SK-N-DZ (cell line): ENCODE data around the gene UPP2.

Experiments
- DNase-seq: peaks from one replicate; pipeline ENCODE4 v3.0.0-alpha.2; 2015; ENCODE audit warnings: low spot score

UPP2 gene

GRCh38 chr2:158104903-158105302 is 3.2 kb downstream of the UPP2 start:
- DNase-seq = no peak

DNA sequence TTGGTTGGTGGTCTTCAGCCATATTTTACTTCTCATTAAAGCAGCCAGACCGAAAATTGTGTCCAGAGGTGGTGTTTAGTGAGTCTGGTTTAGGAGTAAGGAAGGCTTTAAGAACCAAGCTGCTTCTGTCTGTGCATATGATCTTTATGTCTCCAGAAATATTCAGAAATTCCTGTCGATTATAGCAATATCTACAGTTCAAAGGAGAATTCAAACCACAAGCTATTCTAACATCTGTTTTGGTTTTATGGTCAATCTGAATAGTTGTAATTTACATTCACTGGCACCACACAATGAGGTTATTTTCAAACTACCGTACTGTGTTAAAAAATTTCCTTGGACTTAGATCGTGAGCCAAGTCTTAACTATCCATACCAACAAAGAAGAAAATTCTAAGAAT is 11.3 kb downstream of the UPP2 start:
- no peak for DNase-seq

DNA sequence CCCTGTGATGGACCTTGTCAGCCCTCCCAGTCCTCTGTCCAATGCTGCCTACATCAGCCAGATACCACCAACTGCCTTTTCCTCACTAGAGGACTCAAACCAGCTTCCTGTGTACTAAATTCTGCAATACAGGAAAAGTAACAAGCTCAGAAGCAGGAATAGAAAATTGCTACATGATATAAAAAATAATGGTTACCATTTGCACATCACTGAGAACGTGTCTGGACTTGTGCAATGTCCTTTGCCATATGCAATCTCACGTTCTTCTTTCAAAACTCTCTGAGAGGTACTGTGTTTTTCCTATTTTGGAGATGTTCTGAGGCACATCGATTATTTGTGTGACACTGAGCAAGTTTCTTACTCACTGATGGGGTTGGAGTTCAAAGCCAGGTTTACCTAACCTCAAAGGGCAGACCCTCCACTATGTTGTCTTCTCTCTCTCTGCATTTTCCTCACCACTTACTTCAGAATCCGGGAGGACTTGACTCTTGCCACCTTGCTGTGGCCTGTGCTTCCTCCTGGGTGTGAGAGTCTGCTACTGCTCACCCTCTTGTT is 12.1 kb downstream of the UPP2 start:
- DNase-seq = no peak

GRCh38 chr2:158114516-158114915 is 12.8 kb downstream of the UPP2 start:
- no peak for DNase-seq

DNA sequence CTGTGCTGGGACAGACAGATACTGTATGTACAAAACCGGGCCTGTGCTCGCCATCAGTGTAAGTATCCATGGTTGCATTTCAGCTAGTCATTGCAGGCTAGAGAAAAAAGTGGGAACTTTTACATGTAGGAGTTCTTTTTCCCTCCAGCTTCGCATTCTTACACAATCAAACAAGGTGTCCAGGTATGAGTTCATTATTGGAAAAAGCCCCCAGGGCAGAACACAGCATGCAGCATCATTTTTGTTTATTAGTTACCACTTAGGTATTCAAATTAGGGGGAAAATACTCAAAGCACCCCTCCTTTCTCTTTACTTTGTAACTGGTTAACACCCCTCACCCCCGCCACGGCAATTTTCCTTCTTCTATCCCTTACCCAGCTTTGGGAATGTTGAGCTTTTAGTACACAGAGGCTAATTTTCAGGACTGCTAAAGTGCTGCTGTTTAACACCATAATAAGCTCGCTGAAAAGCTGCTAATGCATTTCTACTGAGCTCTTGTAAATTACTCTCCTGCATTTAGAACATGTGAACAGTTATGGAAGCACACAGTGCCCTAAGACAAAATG is 13.6 kb downstream of the UPP2 start:
- DNase-seq = no peak

DNA sequence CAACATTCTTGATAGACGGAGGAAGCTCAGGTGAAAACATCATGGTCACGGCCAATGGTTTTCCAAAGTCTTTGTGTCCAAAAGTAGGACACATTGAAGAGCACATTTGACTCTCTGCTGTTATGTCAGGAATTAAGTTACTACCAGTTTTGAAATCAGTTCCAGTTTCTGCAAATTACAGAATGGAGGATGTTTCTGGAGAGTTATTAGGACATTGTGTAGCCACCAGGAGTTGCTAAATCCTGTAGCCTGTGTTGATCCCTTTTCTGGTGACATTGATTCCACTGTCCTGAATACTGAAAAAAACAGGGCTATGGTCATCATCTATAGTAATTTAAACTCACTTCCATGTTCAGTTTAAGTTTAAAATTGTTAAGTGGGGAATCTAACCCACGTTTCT is 15.3 kb downstream of the UPP2 start:
- no peak for DNase-seq

GRCh38 chr2:158120102-158120501 is 18.4 kb downstream of the UPP2 start:
- DNase-seq = no peak

DNA sequence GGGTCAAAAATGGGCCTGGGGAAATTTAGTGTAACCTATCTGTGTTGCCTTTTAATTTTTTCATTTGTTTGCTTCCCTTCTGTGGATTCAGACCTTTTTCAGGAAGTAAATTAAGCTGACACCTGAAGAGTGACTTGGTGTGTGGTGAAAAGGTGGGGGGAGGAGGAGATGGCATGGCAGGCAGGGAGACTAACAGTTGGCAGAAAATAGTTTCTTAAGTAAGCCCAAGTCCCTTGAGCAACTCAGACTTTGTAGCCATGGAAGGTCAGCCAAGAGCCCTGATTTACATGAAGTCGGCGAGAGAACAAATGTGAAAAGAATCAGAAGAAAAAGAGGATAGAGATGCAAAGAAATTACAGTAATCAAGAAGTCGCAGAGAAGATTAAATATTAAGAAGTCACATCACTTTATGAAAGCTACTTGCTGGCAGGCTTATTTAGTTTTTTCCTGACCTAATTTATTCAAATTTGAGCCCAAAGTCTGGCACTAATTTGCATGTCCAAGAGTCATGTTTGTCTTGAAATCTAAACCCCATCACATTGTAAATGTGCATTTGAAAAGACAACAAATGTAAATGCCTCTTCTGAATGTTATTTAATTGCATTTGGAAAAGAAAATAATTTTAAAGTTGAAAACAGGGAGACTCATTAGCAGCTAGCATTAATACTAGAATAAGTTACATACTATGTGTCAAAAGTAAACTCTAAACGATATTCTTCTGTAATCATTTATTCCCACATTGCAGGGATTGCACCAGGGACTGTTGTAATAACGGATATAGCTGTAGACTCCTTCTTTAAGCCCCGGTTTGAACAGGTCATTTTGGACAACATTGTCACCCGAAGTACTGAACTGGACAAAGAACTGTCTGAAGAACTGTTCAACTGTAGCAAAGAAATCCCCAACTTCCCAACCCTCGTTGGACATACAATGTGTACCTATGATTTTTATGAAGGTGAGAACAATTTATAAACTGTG is 19.3 kb downstream of the UPP2 start:
- DNase-seq = no peak

DNA sequence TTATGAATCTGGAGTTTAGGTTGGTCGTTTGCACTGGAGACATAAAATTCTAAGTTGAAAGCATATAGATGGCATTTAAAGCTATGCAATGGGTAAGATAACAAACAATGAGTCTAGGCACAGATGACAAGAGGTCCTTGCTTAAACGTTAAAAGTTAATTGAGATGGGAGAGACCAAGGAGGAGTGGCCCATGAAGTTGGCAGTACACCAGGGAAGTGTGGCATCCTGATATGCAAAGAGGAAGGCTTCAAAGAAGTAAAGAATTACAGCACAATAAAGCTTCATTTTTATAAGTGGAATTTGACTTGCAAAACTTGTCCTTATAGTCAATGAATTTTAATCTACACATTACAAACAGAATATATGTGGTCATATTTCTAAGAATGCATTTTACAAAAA is 23.2 kb downstream of the UPP2 start:
- DNase-seq = no peak

GRCh38 chr2:158125756-158126498 is 24.3 kb downstream of the UPP2 start:
- no peak for DNase-seq

- DNase-seq = no peak
Measured at GRCh38 chr2:158127380-158127804, 25.7 kb downstream of the UPP2 start.

- DNase-seq = no peak
Measured at GRCh38 chr2:158128168-158128973, 26.7 kb downstream of the UPP2 start.

- peak; percentile 6 for DNase-seq
Measured at GRCh38 chr2:158129037-158129436, 27.4 kb downstream of the UPP2 start.

DNA sequence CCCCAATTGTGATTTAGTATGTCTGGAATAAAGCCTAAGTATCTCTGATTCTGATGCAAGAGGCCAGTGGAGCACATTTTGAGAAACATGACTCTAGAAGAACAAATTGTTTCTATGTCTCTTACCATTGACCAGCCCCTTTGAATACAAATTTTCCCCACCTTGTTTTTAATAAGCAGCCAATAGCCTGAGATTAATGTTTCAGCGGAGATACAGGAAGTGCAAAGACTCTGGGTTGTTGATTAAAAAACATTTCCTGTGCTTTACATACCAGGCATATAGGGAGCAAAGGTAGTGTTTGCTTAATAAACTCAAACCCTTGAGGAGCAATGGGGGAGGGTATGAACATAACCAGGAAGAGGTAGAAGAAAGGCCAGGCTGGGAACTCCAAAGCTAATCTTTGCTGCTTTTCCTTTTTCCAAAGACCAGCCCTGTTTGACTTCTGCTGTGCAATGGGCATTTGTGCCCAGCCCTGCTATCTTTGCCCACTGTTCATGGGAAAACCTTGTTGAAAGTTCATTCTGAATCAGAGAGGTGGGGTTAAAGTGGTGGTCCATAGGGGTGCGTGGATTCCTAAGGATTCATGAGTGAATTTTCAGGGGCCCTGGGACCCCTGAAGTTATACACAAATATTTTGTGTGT is 29.3 kb downstream of the UPP2 start:
- no peak for DNase-seq

DNA sequence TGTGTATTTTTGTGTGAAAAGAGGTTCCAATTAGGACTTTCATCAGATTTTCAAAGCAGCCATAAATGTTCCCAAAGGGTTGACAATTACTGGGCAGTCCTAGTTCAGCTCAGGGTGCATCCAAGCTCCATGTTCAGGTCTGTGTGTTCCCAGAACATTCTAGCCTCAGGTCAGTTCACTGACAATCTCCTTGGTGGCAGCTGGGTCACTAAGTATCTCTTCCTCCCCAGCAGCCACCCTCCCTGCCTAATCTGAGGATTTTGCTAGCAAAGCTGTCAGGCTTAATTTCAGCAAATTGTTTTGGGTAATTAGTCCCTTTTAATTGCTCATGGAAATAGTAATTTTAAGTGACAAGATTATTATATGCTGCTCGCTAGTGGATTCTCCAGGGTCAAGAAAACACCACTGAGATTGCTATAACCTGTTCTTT is 29.8 kb downstream of the UPP2 start:
- no peak for DNase-seq

DNA sequence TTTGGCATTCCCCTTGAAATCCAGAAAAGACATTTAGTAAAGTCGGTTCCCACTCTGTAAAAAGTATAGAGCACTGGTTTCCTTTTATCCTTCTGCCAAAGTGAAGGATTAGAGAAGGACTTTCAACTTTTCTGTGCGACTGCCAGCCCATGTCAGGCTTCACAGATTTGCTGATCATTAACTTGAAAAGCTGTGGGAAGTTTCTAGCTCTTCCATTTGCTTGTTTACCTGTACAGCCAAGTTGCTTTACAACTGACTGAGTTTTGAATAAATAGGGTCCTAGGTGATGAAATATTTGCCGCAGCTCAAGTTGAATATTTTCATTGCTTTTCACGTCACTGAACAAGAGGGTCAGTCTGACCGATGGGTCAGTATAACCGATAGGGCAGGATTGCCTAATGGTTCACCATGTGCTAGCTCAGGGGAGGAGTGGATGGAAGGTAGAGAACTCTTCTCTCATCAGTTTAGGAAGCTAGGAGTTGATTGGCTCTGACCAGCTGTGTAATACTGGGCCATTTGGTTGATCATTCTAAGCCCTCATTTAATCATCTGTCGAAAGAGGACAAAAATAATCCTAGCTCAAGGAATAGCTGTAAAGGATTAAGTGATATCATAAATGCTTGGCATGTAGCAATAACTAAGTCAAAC is 30.4 kb downstream of the UPP2 start:
- no peak for DNase-seq

- DNase-seq = no peak
Measured at GRCh38 chr2:158134055-158134454, 32.4 kb downstream of the UPP2 start.

- no peak for DNase-seq
Measured at GRCh38 chr2:158134655-158135054, 33.0 kb downstream of the UPP2 start.

- DNase-seq = no peak
Measured at GRCh38 chr2:158135096-158135495, 33.4 kb downstream of the UPP2 start.

GRCh38 chr2:158138255-158138654 is 36.6 kb downstream of the UPP2 start:
- no peak for DNase-seq
